Activated CD8-positive, alpha-beta memory T cell treated with anti-CD3 and anti-CD28 coated beads for 36 hours (primary cell): ENCODE measurements around the gene GADD45G. TPM values are rescaled to one million over a fixed set of nuclear protein-coding genes. Genes with fewer than 3 reads are reported as not detected.

Experiments
- CTCF ChIA-PET: fragments of 350-600 bp; sonication (Branson Sonifier 250); formaldehyde crosslinking; loops from one replicate; lab custom pipeline; 2021; ENCODE audit warnings: antibody characterized with exemption; lab: Charles Lee
- POLR2A ChIA-PET: fragments of 350-600 bp; sonication (Branson Sonifier 250); formaldehyde crosslinking; loops from one replicate; lab custom pipeline; 2021; ENCODE audit warnings: antibody characterized with exemption; lab: Charles Lee
- total RNA-seq, 2 experiments: library from RNA; stranded (reverse); gene quantifications; one replicate each; pipeline ENCODE4 v1.2.3, GENCODE V29; 2021

The GADD45G gene
- total RNA-seq, 2 experiments from 2014 or later, result 3.2 to 3.8 TPM

DNA sequence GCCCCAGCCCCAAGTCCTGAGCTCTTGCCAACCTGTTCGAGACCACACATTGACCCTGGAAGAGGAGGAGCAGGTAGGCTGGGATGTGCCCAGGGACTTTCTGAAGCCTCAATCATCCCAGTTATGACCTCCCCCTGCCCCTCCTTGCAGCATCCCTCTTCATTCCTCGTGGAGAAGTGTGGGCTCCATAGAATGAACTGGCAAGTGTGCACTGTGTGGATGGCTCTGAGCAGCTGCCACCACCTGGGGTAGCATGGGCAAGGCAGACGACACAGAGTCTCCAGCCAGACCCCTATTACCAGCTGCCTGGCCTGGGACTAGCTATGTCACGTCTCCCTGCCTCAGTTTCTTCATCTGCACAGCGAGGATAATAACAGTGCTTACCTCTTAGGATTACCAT, 33.5 kb downstream of the GADD45G start:
- CTCF ChIA-PET, result no interaction called here
- POLR2A ChIA-PET, result no interaction called here

DNA sequence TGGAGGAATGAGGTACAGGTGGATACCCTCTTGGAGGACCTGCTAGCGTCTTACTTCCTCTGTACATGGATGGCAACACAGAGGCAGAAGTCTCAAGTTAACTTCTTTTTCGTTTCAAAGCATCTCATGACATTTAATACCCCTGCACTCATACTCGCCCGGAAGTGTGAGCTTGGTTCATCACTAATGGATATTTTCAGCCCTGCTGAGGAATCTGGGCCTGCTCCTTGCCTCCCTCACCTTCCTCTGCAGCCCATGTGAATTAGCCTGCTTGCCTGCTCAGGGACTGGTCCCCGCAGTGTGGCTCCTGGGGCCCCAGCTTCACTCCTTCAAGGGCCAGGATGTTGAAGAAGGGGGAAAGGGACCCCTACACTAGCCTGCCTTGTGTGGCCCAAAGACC, 34.1 kb downstream of the GADD45G start:
- ChIA-PET CTCF (no interaction called here), POLR2A (no interaction called here)

DNA sequence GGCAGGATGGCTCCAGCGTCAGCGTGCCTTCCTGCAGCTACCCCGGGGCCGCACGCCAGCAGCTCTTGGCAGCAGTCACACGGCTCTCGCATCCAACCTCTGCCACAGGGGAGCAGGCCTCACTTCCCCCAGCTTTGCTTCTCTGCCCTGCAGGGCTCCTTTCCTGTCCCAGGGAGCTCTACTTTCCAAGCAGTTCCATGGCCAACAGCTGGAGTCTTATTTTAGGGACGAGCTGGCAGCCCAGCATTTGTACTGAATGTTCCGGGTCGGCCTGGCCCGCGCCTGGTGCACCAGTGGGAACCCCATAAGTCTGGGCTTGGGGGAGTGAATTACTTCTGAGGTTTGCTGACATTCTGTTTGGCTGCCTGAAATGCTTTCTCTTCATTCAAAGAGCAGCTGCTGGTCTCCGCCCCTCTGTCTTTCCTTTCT, 34.6 kb downstream of the GADD45G start:
- POLR2A ChIA-PET, result no interaction called here
- CTCF ChIA-PET, result no interaction called here

DNA sequence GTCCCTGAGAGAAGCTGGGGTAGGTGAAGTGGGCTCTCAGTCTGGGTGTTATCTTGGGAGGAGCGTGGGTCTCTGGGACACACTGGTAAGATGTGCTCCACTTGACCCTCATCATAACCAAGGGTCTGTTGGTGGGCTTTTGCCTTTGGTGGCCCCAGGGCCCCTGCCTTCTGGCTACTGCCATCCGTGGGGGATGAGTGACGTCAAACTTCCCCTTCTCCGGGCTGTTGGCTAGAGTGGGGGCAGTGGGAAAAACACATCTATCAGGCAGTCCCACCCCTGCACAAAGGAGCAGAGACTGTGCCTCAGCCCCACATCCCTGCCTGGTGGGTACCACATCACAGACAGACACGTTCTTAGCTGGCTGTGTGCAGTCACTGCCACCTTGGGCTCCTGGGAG, 35.1 kb downstream of the GADD45G start:
- POLR2A ChIA-PET, result no interaction called here

DNA sequence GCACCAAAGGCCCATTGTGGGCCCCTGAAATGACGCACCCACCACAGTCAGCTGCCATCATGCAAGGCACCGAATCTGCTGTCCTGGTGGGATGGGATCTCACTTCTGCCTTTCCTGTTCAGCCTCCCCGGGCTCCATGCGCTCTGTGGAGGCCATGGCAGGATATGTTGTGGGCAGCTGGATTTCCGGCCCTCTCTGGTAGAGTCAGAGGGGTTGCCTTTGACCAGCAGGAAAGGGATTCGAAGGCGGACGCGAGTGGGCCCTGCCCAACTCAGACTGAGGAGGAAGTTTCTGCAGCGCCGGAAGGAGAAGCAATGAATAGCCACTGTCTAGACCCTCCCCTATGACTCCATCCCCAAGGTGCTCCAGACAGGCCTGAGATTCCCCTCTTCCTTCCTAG, 35.5 kb downstream of the GADD45G start:
- POLR2A ChIA-PET, result no interaction called here
- CTCF ChIA-PET, result no interaction called here

More for the DNA sequence above, 35.1 kb downstream of the GADD45G start:
- CTCF ChIA-PET, result no interaction called here

DNA sequence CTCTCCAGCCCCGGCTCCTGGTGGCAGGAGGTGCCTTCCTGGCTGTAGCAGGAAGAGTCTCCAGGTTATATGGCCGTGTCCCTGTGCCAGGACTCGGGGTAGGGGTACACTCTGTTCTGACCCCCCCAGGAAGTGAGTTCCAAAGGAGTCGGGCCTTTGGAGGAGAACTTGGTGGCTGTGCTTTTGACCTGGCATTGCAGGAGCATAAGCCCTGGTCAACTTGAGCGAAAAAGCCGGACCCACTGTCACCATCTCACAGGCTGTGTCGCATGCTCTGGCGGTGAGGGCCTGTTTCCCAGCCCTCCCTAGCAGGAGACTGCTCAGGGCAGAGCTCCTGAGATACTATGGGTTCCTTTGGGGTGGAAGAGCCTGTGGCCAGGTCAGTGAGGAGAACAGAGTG, 36.0 kb downstream of the GADD45G start:
- ChIA-PET CTCF (no interaction called here), POLR2A (no interaction called here)

DNA sequence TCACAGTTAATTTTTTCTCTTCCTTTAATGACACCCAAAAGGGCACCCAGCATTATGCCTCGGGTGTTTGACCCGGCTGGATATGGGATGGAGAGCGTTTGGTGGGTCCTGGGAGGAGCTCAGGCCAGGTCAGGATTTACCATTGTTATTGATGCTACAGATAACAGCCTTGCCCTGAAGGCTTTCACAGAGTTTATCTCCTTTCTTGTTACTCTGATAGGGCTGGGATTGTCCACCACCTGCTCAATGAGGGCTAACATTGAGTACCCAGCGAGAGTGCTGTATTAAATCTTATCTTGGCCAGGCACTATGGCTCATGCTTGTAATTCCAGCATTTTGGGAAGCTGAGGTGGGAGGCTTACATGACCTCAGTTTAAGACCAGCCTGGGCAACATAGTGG, 37.2 kb downstream of the GADD45G start:
- POLR2A ChIA-PET, result no interaction called here

DNA sequence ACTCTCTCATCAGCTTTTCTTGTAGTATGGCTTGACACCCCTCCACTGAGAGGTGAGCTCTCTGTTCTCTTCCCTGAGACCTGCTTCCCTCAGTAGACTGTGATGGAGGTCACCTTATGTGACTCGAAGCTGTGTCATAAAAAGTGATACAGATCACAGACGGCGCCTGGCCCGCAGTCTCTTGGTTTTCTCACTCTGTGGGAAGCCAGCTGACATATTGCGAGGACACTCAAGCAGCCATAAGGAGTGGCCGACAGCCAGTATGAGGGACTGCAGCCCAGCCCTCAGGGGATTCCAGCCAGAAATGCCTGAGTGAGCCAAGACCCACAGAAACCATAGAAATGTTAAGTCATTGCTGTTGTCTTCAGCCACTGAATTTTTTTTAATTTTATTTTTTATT, 38.0 kb downstream of the GADD45G start:
- ChIA-PET POLR2A (no interaction called here), CTCF (no interaction called here)

More for the DNA sequence above, 37.2 kb downstream of the GADD45G start:
- CTCF ChIA-PET, result no interaction called here

DNA sequence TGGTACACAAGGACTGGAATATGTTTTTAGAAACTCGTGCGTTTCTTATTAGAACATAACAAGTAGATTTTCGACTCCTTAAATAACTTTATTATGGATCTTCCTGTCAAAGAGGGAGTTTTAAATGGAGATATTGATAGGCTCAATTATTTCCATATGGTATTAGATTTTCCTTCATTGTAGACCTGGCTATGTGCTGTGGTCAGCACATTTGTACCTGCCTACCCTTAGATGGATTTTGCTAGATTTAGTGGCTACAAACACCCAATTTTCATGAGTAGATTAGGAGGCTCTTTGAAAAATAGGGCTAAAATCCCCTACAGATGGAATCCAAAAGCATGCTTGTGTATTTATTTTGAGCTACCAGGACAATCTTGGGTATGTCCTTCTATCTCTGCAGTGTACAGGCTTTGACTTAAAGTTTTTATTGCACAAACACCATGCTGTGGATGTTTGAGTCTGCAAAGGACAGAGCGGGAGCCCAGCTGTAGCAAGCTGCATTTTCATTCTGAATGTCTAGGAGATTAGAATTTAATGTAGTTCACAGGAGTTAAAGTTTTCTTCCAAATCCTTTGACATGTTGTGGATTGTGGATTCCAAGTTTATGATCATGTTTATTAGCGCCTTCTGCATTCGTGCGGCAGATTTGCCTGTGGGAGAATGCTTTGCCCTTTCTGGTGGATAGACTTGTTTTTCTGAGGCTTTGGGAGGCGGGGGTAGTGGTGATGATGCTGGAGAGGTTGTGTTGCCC, 41.6 kb downstream of the GADD45G start:
- CTCF ChIA-PET, result no interaction called here

DNA sequence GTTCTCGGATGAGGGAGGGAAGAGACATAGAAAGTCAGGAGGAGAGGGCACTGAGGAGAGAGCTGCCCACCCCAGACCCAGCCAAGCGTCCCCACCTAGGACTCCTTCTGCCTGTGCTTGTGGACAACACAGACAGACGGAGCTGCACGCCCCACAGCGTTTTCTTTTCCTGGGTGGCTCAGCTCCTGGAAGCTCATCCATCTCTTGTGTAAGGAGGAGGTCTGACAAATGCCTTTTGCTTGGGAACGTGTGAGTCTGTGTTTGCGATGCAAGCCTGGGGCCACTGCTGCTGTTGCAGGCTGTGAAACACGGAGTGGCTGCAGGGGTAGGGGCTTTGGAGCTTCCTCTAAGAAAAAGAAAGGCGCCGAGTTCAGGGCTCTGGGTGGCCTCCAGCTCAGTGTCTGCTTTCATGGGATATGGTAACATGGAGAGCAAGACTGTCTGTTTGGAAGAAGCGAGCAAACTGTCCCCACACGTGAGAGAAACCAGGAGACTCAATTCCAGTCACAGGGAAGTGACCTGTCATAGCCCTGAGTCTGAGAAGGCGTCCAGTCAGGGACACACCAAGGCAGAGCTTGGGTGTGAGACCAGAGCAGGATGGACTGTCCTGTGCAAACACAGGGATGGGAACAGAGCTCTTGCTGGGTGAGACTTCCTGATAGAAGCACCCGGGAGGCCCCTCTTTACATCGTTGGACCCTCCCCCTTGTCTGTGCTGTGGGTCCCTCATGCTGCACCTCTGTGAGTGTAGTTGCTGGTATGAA, 42.7 kb downstream of the GADD45G start:
- ChIA-PET POLR2A (no interaction called here), CTCF (interaction anchor here (0.7 kb wide), 1 partner anchor 846 kb away, joined by 3 read pairs; no protein-coding TSS in a partner anchor)

More for the DNA sequence above, 41.6 kb downstream of the GADD45G start:
- POLR2A ChIA-PET, result no interaction called here

DNA sequence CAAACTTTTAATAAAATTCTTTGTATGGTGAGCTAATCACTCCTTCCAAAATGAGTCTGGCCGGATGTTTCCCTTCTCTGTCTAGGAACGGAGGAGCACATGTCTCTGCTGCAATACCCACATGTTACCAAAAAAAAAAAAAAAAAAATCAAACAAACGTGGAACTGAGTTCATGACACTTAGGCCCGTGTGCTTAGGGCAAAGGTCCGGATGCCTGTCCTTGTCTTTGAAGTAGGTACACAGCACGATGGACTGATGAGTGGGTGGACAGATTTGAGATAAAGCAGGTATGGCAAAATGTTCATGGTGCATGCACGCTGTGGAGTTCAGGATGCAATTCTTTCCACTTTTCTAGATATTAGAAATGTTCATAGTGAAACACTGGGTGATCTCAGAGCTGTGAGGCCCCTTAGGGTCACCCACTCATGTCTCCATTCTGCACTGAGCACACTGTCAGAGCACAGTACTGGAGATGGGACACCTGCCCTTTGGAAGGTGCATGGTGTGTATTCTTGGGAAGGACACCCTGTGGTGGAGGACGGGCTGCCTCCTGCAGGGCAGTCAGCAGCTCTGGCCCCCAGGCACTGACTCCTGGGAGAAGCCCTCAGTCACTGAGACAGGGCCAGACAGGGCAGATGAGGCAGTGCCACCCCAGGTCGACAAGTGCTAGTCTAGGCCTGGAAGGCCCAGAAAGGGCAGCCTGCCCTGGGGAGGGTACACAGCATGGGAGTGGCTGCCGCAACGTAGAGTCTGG, 43.6 kb downstream of the GADD45G start:
- ChIA-PET CTCF (interaction anchor here (0.7 kb wide), 1 partner anchor 845 kb away, joined by 3 read pairs; no protein-coding TSS in a partner anchor), POLR2A (no interaction called here)

DNA sequence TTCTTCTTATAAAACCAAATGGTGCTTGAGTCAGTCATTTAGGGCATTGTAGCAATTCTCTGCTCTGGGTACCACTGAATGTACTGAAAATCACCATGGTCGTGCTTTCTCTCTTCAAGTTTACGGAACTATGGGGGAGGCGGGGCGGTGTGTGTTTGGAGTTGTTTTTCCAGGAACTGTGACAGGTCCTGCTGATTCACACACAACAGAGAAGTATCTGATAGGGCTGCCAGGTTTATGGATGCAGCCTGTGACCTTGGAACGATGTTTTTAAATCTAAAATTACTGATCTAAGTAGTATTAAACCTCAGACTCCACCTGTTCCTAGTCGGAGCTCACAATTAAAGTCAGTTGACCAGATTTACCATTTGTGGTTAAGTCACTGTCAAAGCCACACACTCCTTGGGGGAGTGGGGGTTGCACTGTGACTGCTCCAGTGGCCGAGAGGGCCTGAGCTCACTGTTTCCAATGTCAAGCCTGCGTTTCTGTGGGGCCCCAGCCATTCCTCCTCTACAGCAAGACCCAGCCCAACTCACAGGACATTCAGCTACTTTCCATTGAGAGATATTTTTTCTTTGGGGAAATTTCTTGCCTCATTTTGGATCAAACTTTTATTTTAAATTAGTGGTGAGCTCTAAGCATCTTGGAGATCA, 44.4 kb downstream of the GADD45G start:
- CTCF ChIA-PET, result no interaction called here
- POLR2A ChIA-PET, result interaction anchor here (1.1 kb wide), 1 partner anchor 31 kb away, joined by 7 read pairs; no protein-coding TSS in a partner anchor

DNA sequence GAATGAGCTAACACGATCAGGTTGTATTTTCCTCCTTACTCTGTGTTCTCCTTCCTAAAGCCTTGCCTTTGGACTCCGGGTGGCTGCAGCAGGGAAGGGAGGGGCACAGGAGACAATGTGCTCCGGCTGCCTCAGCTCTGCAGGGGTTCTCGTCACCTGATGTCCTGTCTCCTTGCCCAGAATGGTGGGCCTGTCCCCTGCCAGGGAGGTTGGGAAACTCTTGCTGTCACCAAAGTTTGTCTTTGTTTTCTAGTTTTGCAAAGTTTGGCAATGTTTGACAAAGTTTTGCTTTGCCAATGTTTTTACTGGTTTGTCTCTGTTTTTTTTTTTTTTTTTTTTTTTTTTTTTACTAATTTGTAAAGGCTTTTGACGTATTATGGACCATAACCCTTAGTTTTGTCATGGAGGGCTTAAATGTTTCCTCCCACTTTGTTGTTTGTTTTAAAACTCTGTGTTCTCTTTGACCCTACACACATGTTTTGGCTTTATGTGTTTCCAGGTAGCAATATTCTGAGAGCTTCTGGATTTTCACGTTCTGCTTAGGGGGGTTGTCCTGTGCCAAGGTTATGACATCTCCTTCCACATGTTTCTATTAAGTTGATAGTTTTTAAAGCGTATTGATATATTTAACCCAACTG, 49.3 kb downstream of the GADD45G start:
- CTCF ChIA-PET, result no interaction called here
- POLR2A ChIA-PET, result no interaction called here

DNA sequence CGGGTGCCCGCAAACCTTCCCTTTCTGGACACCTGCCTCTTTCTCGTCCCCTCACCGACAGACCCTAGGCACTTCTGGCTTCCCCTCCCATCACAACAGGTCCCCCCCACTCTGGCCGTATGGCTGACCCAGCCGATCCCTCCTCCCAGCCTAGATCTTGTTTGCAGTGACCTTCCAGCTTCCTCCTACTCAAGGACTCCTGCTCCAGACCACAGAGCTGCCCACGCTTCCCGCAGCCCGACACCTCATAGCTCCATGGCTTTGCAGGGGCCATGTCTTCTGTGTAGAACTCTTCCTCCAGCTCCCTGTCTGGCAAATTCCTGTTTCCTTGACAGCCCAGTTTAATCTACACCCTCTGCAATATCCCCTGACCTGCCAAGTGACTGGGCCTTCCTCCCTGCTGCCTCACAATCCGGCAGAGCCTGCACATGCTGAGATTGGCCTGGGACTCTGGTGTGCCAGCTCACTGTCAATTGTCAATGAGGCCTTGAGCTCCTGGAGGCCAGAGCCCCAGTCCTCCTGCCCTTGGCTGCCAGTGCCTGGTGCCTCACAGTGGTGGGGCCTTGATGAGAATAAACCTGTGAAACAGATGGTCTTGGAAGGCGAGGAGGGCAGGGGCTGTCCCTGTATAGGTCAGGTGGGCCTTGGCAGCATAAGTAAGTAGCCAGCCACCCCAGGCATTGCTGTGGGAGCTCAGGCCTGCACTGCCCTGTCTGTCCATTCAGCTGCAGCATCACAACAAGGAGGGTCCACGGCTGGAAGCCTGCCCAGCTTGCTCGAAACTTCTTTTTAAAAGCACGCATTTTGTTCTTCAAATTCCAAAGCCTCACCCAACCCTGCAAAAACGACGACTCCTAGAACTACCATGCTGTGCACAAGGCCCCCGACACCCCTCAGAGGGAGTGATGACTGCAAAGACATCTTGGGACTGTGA, 50.5 kb downstream of the GADD45G start:
- ChIA-PET CTCF (no interaction called here), POLR2A (interaction anchor here (0.6 kb wide), 1 partner anchor 159 kb away, joined by 4 read pairs; no protein-coding TSS in a partner anchor)
